ENCODE results near the gene COPG1.

DNA sequence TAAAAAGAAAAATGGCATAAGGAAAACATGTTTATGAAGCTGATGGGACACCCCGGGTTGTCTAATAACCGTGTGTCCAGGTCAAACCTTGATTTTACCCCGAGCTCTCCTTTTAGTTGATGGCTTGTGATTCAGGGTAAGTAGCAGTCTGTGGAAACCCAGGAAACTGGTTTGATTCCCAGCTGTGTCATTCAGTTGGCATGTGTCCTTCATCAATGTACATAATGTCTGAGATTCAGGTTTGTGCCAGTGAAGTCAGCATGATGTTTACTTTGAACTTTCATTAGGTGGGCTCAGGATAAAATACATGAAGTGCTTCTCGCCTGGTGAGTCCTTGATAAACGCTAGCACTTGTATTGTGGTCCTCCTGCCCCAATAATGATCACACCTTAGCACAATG lies 4.3 kb upstream of the COPG1 start:
- TF ChIP-seq CTCF (IDR thresholded peaks at IDR 0.05) (no peak), POLR2A (IDR thresholded peaks at IDR 0.05) (no peak)

Data from uterus (tissue), 2 donors.